ENCODE results near the gene TXNRD2.

Gene TXNRD2

DNA sequence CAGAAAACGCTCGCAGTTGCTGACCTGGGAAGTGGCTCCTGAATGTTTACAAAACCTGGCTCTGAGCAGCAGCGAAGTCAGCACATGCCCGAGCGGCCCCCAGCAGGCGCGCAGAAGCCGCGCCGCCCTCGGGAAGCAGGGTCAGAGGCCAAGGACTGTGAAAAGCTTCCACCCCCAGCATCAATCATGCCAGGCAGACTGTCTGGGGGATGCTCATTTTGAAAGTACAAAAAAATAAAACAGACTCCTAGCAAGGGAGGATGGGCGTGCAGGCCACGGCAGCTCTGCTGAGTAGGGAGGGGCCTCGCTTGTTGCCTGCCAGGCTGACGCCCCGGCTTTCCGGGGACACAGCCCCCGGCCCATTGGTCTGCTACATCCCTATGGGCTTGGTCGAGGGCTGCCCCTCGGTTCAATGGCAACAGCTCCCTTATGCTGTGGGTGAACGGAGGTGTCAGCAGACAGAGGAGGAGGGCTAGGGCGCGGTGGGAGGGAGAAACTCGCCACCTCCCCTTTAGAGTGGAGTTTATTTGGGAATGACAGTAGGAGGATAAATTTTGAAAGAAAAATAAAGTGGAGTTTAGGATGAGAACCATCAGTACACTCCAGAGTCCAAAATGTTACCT lies 49.2 kb downstream of the TXNRD2 start:
- TF ChIP-seq ZFX (IDR thresholded peaks at IDR 0.05) = no peak
- TF ChIP-seq, protein P1, sequence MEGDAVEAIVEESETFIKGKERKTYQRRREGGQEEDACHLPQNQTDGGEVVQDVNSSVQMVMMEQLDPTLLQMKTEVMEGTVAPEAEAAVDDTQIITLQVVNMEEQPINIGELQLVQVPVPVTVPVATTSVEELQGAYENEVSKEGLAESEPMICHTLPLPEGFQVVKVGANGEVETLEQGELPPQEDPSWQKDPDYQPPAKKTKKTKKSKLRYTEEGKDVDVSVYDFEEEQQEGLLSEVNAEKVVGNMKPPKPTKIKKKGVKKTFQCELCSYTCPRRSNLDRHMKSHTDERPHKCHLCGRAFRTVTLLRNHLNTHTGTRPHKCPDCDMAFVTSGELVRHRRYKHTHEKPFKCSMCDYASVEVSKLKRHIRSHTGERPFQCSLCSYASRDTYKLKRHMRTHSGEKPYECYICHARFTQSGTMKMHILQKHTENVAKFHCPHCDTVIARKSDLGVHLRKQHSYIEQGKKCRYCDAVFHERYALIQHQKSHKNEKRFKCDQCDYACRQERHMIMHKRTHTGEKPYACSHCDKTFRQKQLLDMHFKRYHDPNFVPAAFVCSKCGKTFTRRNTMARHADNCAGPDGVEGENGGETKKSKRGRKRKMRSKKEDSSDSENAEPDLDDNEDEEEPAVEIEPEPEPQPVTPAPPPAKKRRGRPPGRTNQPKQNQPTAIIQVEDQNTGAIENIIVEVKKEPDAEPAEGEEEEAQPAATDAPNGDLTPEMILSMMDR (conservative IDR thresholded peaks at IDR 0.05) = no peak
- H3K27ac ChIP-seq = no peak overlapping the region

GRCh38 chr22:19891317-19892256 lies 50.0 kb downstream of the TXNRD2 start:
- H3K27ac ChIP-seq = no peak overlapping the region
- no peak for TF ChIP-seq ZFX (IDR thresholded peaks at IDR 0.05)
- TF ChIP-seq, protein P1 (conservative IDR thresholded peaks at IDR 0.05) = no peak

- H3K27ac ChIP-seq = no peak overlapping the region
Observed at GRCh38 chr22:19890502-19891316, 50.9 kb downstream of the TXNRD2 start.

GRCh38 chr22:19889951-19890350 lies 51.7 kb downstream of the TXNRD2 start:
- TF ChIP-seq, protein P1 (conservative IDR thresholded peaks at IDR 0.05) = no peak
- no peak overlapping the region for H3K27ac ChIP-seq

More at GRCh38 chr22:19890502-19891316, 50.9 kb downstream of the TXNRD2 start:
- TF ChIP-seq ZFX (IDR thresholded peaks at IDR 0.05) = no peak
- TF ChIP-seq, protein P1 (conservative IDR thresholded peaks at IDR 0.05) = no peak

DNA sequence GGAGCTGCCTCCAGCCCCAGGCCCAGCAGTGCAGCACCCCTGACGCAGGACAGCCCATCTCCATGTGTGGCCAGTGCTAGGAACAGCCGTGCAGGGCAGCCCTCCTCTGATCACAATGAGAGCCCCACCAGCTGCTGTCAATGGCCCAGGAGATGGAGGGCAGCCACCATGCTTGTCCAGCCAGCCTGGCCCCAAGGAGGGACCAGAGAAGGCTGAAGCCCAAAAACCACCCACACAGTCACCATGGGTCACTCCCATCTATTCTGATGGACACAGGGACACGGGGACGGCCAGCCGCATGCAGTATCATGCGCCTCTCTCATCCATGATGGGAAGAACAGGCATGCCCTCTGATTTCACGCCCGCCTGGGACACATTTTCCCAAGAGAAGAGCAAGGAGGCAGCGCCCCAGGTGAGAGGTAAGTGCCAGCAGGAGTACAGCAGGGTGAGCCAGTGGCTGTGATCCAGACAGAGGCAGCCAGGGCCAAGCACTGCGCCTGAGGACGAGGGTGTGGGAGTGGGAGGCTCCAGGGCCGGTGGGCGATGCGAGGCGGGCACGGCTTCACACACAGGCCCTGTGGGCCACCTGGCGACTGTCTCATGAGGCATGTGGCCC lies 53.4 kb downstream of the TXNRD2 start:
- TF ChIP-seq, protein P1 (conservative IDR thresholded peaks at IDR 0.05) = no peak
- TF ChIP-seq ZFX (IDR thresholded peaks at IDR 0.05) = no peak
- H3K27ac ChIP-seq = no peak overlapping the region

DNA sequence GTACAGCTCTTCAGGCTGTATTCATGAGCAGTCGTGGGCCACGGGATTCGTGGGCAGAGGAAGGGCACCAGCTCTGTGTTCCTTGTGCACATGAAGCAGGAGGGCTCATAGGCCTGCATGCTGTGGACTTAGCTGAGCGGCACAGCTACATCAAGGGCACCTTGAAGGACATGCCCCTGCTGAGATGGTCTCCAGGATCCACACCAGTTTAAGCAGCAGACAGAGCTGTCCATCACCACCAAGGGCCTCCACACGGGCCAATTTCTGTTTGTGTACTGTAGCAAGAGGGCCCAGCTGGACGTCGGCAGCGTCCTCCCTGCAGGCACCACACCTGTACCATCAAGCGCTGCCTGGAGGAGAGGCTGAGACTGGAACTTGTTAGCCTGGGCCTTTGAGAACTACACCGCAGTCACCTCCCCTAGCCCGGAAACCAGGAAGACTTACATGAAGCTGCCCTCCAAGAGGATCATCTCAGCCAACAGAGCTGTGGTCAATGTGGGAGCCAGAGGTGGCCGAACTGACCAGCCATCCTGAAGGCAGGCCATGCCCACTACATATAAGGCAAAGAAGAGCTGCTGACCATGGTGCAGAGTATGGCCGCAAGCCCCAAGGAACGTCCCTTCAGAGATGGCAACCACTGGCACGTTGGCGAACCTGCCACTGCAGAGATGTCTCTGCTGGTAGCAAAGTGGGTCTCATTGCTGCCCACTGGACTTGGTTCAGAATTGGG lies 54.2 kb downstream of the TXNRD2 start:
- H3K27ac ChIP-seq = no peak overlapping the region
- TF ChIP-seq ZFX (IDR thresholded peaks at IDR 0.05) = no peak
- TF ChIP-seq, protein P1 (conservative IDR thresholded peaks at IDR 0.05) = no peak

Measured in C4-2B (cell line).